H9 (cell line): Measurements from ENCODE around the gene ITGB1BP1. TPM values are rescaled to one million over a fixed set of nuclear protein-coding genes. Genes with fewer than 3 reads are reported as not detected.

ENCODE experiments used
- DNase-seq: peaks from one replicate; pipeline ENCODE4 v3.0.0-alpha.2; 2017
- H2AFZ ChIP-seq: one replicate; pipeline ENCODE4 v1.6.1; 2013; ENCODE audit warnings: mild to moderate bottlenecking, low read length, control low read depth, moderate library complexity
- H2AK5ac ChIP-seq: 2 replicates; pipeline ENCODE4 v1.6.1; 2013; ENCODE audit warnings: low read length, control low read depth, mixed read lengths; ENCODE audit not compliant: insufficient read length
- H2BK120ac ChIP-seq: one replicate; pipeline ENCODE4 v1.6.1; 2013; ENCODE audit warnings: low read depth, mild to moderate bottlenecking, low read length, control low read depth, inconsistent platforms; ENCODE audit not compliant: poor library complexity, severe bottlenecking
- H2BK12ac ChIP-seq: 2 replicates; pipeline ENCODE4 v1.6.1; 2013; ENCODE audit warnings: low read length, control low read depth, mixed read lengths, low read depth; ENCODE audit not compliant: insufficient read length
- H2BK15ac ChIP-seq: 2 replicates; pipeline ENCODE4 v1.6.1; 2013; ENCODE audit warnings: low read depth, low read length, control low read depth
- H2BK20ac ChIP-seq: one replicate; pipeline ENCODE4 v1.6.1; 2013; ENCODE audit warnings: low read depth, mild to moderate bottlenecking, low read length, control low read depth, inconsistent platforms; ENCODE audit not compliant: poor library complexity, severe bottlenecking
- H2BK5ac ChIP-seq: 2 replicates; pipeline ENCODE4 v1.6.1; 2013; ENCODE audit warnings: low read length, control low read depth, mixed read lengths; ENCODE audit not compliant: insufficient read length
- H3K14ac ChIP-seq: 2 replicates; pipeline ENCODE4 v1.6.1; 2013; ENCODE audit warnings: low read length, control low read depth; ENCODE audit not compliant: insufficient read depth
- H3K18ac ChIP-seq: 2 replicates; pipeline ENCODE4 v1.6.1; 2013; ENCODE audit warnings: low read depth, mild to moderate bottlenecking, mixed read lengths, low read length, control low read depth; ENCODE audit not compliant: insufficient read length
- H3K23ac ChIP-seq: 2 replicates; pipeline ENCODE4 v1.6.1; 2013; ENCODE audit warnings: low read length, control low read depth, mixed read lengths, low read depth; ENCODE audit not compliant: insufficient read length
- H3K23me2 ChIP-seq: 2 replicates; pipeline ENCODE4 v1.6.1; 2013; ENCODE audit warnings: low read depth, mild to moderate bottlenecking, mixed read lengths, low read length, control low read depth; ENCODE audit not compliant: insufficient read length, poor library complexity, severe bottlenecking
- H3K27ac ChIP-seq: 2 replicates; pipeline ENCODE4 v1.5.1; 2013; ENCODE audit warnings: low read length, control low read depth, mixed read lengths, low read depth; ENCODE audit not compliant: insufficient read length
- H3K27me3 ChIP-seq: 2 replicates; pipeline ENCODE4 v1.6.1; 2013; ENCODE audit warnings: low read length, control low read depth, inconsistent platforms; ENCODE audit not compliant: insufficient read depth
- H3K4ac ChIP-seq: 2 replicates; pipeline ENCODE4 v1.6.1; 2013; ENCODE audit warnings: low read depth, mild to moderate bottlenecking, control low read depth, inconsistent platforms, low read length, moderate library complexity
- H3K4me1 ChIP-seq: 2 replicates; pipeline ENCODE4 v1.6.1; 2013; ENCODE audit warnings: low read length, control low read depth, inconsistent platforms; ENCODE audit not compliant: insufficient read depth
- H3K4me2 ChIP-seq: 2 replicates; pipeline ENCODE4 v1.6.1; 2013; ENCODE audit warnings: low read length, control low read depth, mixed read lengths; ENCODE audit not compliant: insufficient read length, insufficient read depth
- H3K56ac ChIP-seq: 2 replicates; pipeline ENCODE4 v1.6.1; 2013; ENCODE audit warnings: low read depth, mild to moderate bottlenecking, mixed read lengths, low read length, control low read depth; ENCODE audit not compliant: insufficient read length
- H3K79me1 ChIP-seq: 2 replicates; pipeline ENCODE4 v1.6.1; 2013; ENCODE audit warnings: low read depth, mild to moderate bottlenecking, moderate library complexity, low read length, control low read depth, inconsistent platforms; ENCODE audit not compliant: insufficient read depth, poor library complexity, severe bottlenecking
- H3K79me2 ChIP-seq: 2 replicates; pipeline ENCODE4 v1.6.1; 2013; ENCODE audit warnings: low read length, control low read depth, inconsistent platforms; ENCODE audit not compliant: insufficient read depth
- H3K9ac ChIP-seq: 2 replicates; pipeline ENCODE4 v1.6.1; 2013; ENCODE audit warnings: low read length, control low read depth, mixed read lengths; ENCODE audit not compliant: insufficient read length; ENCODE audit errors: extremely low read depth
- H3K9me3 ChIP-seq: one replicate; pipeline ENCODE4 v1.6.1; 2013; ENCODE audit warnings: low read depth, low read length, inconsistent platforms; ENCODE audit not compliant: control insufficient read depth
- H3T11ph ChIP-seq: one replicate; pipeline ENCODE4 v1.6.1; 2013; ENCODE audit warnings: mild to moderate bottlenecking, low read length, control low read depth, inconsistent platforms
- H4K20me1 ChIP-seq: one replicate; pipeline ENCODE4 v1.6.1; 2013; ENCODE audit not compliant: control insufficient read depth, insufficient read length, insufficient read depth
- H4K5ac ChIP-seq: 2 replicates; pipeline ENCODE4 v1.6.1; 2013; ENCODE audit warnings: low read depth, mild to moderate bottlenecking, mixed read lengths, low read length, control low read depth; ENCODE audit not compliant: insufficient read length
- H4K8ac ChIP-seq: replicated peaks from 2 replicates; pipeline ENCODE4 v1.6.1; 2013; ENCODE audit warnings: low read length, control low read depth, mixed read lengths, low read depth; ENCODE audit not compliant: insufficient read length
- H4K91ac ChIP-seq: 2 replicates; pipeline ENCODE4 v1.6.1; 2013; ENCODE audit warnings: low read depth, mild to moderate bottlenecking, moderate library complexity, mixed read lengths, low read length, control low read depth; ENCODE audit not compliant: insufficient read length
- H3K27ac Mint-ChIP-seq, 3 experiments: 2 replicates in 2 of 3; 3 replicates in 1 of 3; pipeline ENCODE4 v1.8.0; 2020 to 2021; ENCODE audit warnings: mixed read lengths in 3 of 3, mild to moderate bottlenecking in 1 of 3, moderate library complexity in 1 of 3
- H3K27me3 Mint-ChIP-seq: 2 replicates; pipeline ENCODE4 v1.8.0; 2021; ENCODE audit warnings: low read depth, mild to moderate bottlenecking, moderate library complexity, mixed read lengths
- H3K36me3 Mint-ChIP-seq, 3 experiments: 2 replicates in 2 of 3; 3 replicates in 1 of 3; pipeline ENCODE4 v1.8.0; 2020 to 2021; ENCODE audit warnings: low read depth in 3 of 3, mixed read lengths in 3 of 3; ENCODE audit not compliant: insufficient read depth in 1 of 3
- H3K4me1 Mint-ChIP-seq, 2 experiments: 2 replicates each; pipeline ENCODE4 v1.8.0; 2020; ENCODE audit warnings: mixed read lengths in 2 of 2
- H3K4me3 Mint-ChIP-seq, 2 experiments: 2 replicates in 1 of 2; 3 replicates in 1 of 2; pipeline ENCODE4 v1.8.0; 2020 to 2021; ENCODE audit warnings: mild to moderate bottlenecking in 2 of 2, mixed read lengths in 2 of 2, moderate library complexity in 1 of 2
- H3K9me3 Mint-ChIP-seq, 2 experiments: 2 replicates in 1 of 2; 3 replicates in 1 of 2; pipeline ENCODE4 v1.8.0; 2020; ENCODE audit warnings: mild to moderate bottlenecking in 2 of 2, mixed read lengths in 2 of 2, moderate library complexity in 1 of 2
- WGBS: extraction: QIAGEN DNeasy Blood & Tissue Kit; methylation state at CpG from one replicate; pipeline ENCODE4 v1.1.7; 2013; ENCODE audit warnings: missing lambda C conversion rate, low lambda C conversion rate, mixed read lengths; ENCODE audit not compliant: insufficient read length; ENCODE audit errors: extremely low coverage; 5-methylcytosine and 5-hydroxymethylcytosine counted together
- total RNA-seq: library from RNA; stranded (reverse); gene quantifications from 2 replicates; pipeline ENCODE4 v1.2.1, GENCODE V29; 2021
- TF ChIP-seq, protein P1 (sequence below): fragments of 200-600 bp; sonication (generic); conservative IDR thresholded peaks from 3 replicates; pipeline ENCODE4 v1.8.0; 2021; ENCODE audit warnings: antibody characterized with exemption, mild to moderate bottlenecking

Gene ITGB1BP1
- total RNA-seq, 1 experiment from 2014 or later: 38.7 TPM

DNA sequence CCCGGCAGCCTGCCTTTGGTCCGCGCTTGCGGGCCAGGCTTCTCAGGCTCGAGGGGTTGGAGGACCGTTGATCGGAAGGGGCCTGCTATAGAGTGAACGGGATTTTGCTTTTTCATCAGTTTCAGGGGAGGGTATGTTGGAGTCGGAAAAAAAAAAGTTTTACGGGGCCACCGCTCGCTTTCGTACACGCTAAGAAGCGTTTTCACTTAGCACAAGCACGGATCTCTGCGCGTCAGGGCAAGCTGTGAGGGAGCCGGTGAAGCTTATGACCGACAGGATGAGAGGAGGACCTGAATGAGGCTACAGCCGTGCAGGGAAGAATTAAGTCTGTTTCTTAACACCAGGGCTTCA is 569 bp upstream of the ITGB1BP1 start:
- peak overlapping the region; percentile 60 for H2BK5ac ChIP-seq
- WGBS: no CpG with 5 or more reads among the region's 21 CpGs
- no peak overlapping the region for H3K4ac ChIP-seq
- no peak overlapping the region for H3K23ac ChIP-seq
- Mint-ChIP-seq H3K9me3 (no peaks in the 10 kb centered on the region), H3K4me3 (no peak overlapping the region), H3K27ac (peak overlapping the region; percentile 87 to 92 (median 91)), H3K27me3 (peaks cover 10% of the 10 kb centered on the region), H3K4me1 (peaks cover 9 to 11% of the 10 kb centered on the region in 2 experiments), H3K36me3 (peaks cover 3 to 5% (median 5%) of the 10 kb centered on the region in 3 experiments; a peak in 5 of 7 replicates)
- no peak overlapping the region for H4K5ac ChIP-seq
- H3K27ac ChIP-seq: peak overlapping the region; percentile 48
- no peak overlapping the region for H4K91ac ChIP-seq
- peaks cover 2% of the 10 kb centered on the region; the same call in 1 of the 2 replicates for H3K79me2 ChIP-seq
- H3K27me3 ChIP-seq: no peaks in the 10 kb centered on the region
- no peak for DNase-seq
- peak overlapping the region; percentile 78 for H3K4me2 ChIP-seq
- H2BK120ac ChIP-seq: no peak overlapping the region
- H3K4me1 ChIP-seq: no peaks in the 10 kb centered on the region
- H2BK12ac ChIP-seq: no peak overlapping the region
- H3K14ac ChIP-seq: peak overlapping the region; percentile 92; the same call in 1 of the 2 replicates
- peak overlapping the region; percentile 97 for H3K9ac ChIP-seq
- no peak overlapping the region for H2AFZ ChIP-seq
- H3K9me3 ChIP-seq: no peaks in the 10 kb centered on the region
- H4K20me1 ChIP-seq: no peaks in the 10 kb centered on the region
- no peaks in the 10 kb centered on the region for H3K79me1 ChIP-seq
- no peak overlapping the region for H2BK15ac ChIP-seq
- H3K23me2 ChIP-seq: peaks cover 13% of the 10 kb centered on the region
- H2AK5ac ChIP-seq: no peak overlapping the region
- no peak overlapping the region for H4K8ac ChIP-seq
- H3T11ph ChIP-seq: no peak overlapping the region
- H2BK20ac ChIP-seq: no peak overlapping the region
- TF ChIP-seq, protein P1, sequence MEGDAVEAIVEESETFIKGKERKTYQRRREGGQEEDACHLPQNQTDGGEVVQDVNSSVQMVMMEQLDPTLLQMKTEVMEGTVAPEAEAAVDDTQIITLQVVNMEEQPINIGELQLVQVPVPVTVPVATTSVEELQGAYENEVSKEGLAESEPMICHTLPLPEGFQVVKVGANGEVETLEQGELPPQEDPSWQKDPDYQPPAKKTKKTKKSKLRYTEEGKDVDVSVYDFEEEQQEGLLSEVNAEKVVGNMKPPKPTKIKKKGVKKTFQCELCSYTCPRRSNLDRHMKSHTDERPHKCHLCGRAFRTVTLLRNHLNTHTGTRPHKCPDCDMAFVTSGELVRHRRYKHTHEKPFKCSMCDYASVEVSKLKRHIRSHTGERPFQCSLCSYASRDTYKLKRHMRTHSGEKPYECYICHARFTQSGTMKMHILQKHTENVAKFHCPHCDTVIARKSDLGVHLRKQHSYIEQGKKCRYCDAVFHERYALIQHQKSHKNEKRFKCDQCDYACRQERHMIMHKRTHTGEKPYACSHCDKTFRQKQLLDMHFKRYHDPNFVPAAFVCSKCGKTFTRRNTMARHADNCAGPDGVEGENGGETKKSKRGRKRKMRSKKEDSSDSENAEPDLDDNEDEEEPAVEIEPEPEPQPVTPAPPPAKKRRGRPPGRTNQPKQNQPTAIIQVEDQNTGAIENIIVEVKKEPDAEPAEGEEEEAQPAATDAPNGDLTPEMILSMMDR: no peak
- H3K56ac ChIP-seq: no peak overlapping the region
- no peak overlapping the region for H3K18ac ChIP-seq
